Suppressor macrophage (primary cell): ENCODE data around the gene HERC5.
A peak's percentile ranks its signal among the peaks of the same experiment; 100 is the strongest.
"Not testable (repeated sequence)": the region's sequence is repeated elsewhere in the genome, so short reads cannot be mapped to it uniquely, and the experiment has no call there.

Source experiments
- DNase-seq, 4 experiments: peaks; one replicate each; pipeline ENCODE4 v3.0.0-alpha.2; 2020 to 2022

Gene HERC5

GRCh38 chr4:88448211-88448765, 8.6 kb upstream of the HERC5 start:
- DNase-seq, result not testable (repeated sequence)

GRCh38 chr4:88448889-88449288, 8.0 kb upstream of the HERC5 start:
- DNase-seq, result no peak

DNA sequence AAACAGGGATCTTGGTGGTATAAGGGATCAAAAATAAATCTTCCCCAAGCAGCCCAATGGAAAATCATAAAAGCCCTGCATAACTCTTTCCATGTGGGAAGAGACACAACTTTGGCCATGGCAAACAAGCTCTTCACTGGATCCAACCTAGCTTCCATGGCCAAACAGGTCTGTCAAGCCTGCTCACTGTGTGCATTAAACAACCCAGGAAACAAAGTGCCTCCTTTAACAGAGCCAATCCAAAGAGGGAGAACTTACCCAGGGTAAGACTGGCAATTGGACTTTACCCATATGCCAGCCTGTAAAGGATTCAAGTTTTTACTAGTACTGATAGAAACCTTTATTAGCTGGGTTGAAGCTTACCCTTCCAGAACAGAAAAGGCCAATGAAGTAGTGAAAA, 7.6 kb upstream of the HERC5 start:
- no peak for DNase-seq

- no peak for DNase-seq
Measured at GRCh38 chr4:88451205-88451604, 5.7 kb upstream of the HERC5 start.

DNA sequence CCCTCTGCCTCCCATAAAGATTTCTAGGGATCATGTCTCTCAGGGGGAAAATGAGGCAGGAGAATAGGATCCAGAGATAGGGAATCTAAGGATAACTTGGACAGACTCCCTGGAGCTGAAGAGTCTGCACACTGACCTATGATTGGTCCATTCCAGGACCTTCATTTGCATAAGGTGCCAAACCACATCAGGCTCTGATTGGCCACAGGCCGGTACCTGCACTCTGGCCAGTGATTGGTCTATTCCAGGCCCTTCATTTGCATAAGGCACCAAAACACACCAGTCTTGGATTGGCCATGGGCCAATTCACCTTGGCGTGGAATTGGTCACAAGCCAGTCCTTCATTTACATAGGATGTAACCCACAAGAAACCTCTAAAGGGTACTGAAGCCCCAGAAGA, 4.0 kb upstream of the HERC5 start:
- DNase-seq, result no peak

- DNase-seq, result peak in 2 of 4 experiments; percentile 1 to 42
Measured at GRCh38 chr4:88457307-88458103, 586 bp downstream of the HERC5 start.

GRCh38 chr4:88458104-88458740, 1.3 kb downstream of the HERC5 start:
- DNase-seq, result peak; percentile 6 to 69 (median 43)

DNA sequence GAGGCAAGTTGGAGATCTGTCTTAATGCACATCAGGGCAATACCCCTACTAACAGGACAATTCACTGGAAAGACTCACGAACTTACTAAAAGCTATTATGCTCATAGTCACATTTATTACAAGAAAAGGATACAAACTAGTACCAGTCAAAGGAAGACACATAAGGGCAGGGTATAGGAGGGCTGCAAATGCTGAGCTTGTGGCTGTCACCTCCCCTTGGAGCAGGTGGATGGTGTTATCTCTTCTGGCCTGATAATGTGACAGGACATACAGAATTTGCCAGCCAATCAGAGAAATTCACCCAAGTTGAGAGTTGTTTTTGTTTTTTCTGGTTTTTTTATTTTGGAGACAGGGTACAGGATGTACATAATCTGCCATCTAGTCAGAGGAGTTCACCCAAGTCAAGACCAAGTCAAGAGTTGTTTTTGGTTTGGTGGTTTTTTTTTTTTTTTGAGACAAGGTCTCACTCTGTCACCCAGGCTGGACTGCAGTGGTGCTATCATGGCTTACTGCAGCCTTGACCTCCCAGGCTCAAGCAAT, 8.8 kb downstream of the HERC5 start:
- DNase-seq, result no peak

DNA sequence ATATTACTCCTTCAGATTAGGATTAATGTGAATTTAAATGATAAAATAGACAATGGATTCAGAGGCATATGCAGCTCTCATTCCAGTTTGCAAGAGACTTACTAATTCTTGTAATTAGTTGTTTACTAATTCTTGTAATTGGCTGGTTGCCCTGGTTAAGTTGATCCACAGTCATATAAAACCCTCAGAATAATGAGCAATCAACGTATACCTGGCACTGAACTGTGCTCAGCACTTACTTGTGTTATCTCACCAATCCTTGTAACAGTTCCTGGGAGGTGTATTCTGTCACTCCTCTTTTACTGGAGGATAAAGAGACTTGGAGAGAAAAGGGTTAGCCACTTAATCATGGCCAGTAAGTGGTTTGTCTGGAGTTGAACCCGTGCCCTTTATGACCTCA, 10.5 kb downstream of the HERC5 start:
- no peak for DNase-seq

GRCh38 chr4:88477229-88477860, 20.4 kb downstream of the HERC5 start:
- DNase-seq, result no peak

DNA sequence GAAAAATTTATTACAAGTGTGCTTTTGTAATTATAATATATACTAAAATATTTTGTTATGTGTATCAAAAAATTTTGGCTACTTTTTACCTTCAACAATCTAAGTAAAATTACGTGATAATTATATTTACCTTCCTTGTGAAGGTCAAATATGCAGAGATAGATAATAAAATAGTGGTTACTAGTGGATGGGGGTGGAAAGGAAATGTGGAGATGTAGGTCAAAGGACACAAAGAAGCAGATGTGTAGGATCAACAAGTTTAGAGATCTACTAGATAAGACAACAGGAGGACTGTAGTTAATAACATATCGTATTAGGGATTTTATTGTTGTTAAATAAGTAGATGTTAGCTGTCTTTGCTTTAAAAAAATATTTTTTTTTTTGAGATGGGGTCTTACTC, 21.3 kb downstream of the HERC5 start:
- no peak for DNase-seq

DNA sequence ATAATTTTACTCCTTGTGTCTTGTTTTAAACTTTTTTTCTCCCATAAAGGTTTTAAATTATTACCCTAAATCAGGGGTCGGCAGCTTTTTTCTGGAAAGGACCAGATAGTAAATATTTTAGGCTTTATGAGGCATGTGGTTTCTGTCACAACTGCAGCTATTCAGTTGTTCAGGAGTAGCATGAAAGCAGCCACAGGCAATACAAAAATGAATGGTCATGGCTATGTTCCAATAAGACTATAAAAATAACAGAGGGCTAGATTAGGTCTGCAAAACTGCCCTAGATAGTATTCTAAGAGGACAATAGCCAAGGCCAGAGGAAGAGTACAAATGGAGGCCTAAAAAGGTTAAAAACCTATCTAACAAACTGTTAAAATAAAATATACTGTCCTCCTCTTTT, 24.6 kb downstream of the HERC5 start:
- DNase-seq, result no peak

- DNase-seq, result no peak
Measured at GRCh38 chr4:88489100-88489761, 32.3 kb downstream of the HERC5 start.

DNA sequence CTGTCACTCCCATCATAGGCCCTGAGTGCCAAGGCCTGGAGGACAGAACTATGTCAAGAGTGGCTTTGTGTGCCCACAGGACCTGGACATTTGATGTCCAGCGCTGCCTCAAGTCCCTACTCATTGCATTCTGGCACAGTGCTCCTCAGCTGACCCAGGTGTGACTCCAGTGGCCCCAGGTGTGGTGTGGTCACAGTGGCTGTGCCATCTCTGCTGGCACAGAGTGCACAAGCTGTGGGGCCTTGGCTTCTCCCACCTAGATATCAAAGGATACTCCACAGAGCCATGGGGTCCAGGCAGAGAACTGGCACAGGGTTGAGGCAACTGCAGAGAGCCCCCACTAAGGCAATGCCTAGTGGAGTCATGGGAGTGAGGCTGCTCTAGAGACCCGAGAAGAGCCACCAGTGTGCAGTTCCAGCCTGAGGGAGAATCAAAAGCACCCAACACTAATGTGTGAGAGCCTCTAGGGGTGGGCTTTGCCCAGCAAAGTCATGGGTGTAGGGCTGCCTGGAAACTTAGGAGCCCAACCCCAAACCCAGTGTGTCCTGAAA, 41.0 kb downstream of the HERC5 start:
- DNase-seq, result no peak

GRCh38 chr4:88503344-88503743, 46.4 kb downstream of the HERC5 start:
- DNase-seq, result no peak

DNA sequence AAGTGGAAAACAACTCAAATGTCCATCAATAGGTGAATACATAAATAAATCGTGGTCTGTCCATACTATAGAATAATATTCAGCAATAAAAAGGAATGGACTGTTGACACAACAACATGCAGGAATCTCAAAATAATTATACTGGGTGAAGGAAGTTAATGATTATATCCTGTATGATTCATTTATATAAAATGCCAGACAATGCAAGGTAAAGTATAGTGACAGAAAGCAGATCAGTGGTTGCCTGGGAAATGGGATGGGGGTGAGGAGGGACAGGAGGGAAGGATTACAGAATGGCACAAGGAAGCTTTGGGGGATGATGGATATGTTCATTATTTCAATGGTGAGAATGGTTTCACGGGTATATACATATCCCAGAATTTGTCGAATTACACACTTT, 54.3 kb downstream of the HERC5 start:
- no peak for DNase-seq

DNA sequence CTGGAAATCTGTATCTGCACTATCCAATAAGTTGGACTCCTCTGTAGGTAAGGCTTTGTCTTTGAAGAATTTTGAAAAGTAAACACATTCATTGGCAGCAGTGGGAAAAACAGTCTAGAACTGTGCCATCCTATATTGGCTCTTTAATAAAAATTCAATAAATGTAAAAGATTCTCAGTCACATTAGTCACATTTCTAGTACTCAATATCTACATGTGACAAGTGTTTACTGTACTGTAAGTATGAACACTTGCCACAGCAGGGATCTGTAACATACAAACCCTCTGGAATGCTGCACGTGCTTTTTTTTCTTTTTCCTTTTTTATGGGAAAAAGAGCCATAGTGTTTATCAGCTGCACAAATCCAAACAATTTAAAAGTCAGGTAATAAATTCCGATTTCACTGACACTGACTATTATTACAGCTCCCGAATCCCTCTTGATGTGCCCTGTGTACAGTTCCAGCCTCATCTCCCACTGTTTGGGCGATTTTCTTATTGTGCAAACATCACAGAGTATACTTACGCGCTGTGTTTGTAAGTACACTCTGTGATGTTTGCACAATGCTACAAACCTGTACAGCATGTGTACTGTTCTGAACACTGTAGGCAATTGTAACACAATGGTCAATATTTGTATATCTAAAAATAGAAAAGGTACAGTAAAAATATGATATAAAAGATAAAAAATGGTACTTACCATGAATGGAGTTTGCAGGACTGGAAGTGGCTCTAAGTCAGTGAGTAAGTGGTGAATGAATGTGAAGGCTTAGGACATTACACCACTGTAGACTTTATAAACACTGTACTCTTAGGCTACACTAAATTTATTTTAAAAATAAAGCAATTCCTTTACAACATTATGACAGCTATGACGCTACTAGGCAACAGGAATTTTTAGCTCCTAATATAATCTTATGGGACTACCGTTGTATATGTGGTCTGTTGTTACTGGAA, 57.9 kb downstream of the HERC5 start:
- DNase-seq, result no peak

DNA sequence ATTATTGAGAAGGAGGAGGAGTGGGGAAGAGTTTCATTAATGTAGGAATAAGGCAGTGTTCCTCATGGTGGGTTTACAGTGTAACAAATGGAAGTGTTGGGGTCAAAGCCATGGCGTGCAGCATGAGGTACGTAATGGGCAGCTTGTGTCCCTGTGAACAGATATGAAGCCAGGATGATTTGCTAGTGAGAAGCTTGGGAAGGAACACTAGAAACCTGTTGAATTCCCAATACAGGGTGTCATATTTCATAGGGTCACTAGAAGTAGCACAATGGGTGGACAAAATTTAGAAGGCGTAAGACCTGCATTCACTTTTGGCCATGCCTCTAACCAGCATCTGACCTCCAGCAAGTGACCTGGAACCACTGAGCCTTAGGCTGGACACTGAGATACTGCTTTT, 59.8 kb downstream of the HERC5 start:
- no peak for DNase-seq

DNA sequence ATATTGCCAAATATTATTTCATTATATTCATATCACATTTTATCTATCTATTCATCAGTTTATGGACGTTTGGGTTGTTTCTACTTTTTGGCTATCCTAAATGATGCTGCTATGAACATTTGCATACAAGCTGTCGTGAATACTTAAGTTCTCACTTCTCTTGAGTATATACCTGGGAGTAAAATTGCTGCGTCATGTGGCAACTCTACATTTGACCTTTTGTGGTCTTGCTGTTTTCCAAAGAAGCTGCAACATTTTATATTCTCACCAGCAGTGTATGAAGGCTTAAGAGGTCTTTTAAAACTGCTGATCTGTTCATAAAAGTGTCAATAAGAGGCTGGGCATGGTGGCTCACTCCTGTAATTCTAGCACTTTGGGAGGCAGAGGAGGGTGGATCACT, 60.9 kb downstream of the HERC5 start:
- DNase-seq, result no peak

- no peak for DNase-seq
Measured at GRCh38 chr4:88518911-88519310, 62.0 kb downstream of the HERC5 start.

- peak; percentile 23 to 67 (median 46) for DNase-seq
Measured at GRCh38 chr4:88522702-88523324, 65.9 kb downstream of the HERC5 start.
